HL-60 (cell line): ENCODE results near the gene FCHSD2.

Experiments
- DNase-seq, 2 experiments: peaks; one replicate each; pipeline ENCODE4 v3.0.0-alpha.2; 2010 to 2020; ENCODE audit warnings: low read depth in 1 of 2, low spot score in 1 of 2
- H3K27ac ChIP-seq: fragments of 250-450 bp; sonication (Bioruptor Pico); replicated peaks from 2 replicates; pipeline ENCODE4 v1.5.1; 2020; ENCODE audit warnings: mild to moderate bottlenecking, moderate library complexity
- H3K27me3 ChIP-seq: fragments of 250-450 bp; sonication (Bioruptor Pico); 2 replicates; pipeline ENCODE4 v1.5.1; 2021; ENCODE audit warnings: mild to moderate bottlenecking, moderate library complexity; ENCODE audit not compliant: insufficient read depth, poor library complexity, severe bottlenecking
- H3K4me3 ChIP-seq: replicated peaks from 2 replicates; pipeline ENCODE4 v1.5.1; 2011; ENCODE audit warnings: mild to moderate bottlenecking, control low read depth, low read length; ENCODE audit not compliant: insufficient read depth
- CTCF ChIP-seq: IDR thresholded peaks from one replicate; pipeline ENCODE4 v1.5.1; 2011; ENCODE audit warnings: low read length, control low read depth, inconsistent platforms; ENCODE audit not compliant: insufficient read depth
- GABPA ChIP-seq: IDR thresholded peaks from 2 replicates; pipeline ENCODE4 v1.6.1; 2012; ENCODE audit warnings: low read depth
- POLR2AphosphoS5 ChIP-seq: IDR thresholded peaks from 2 replicates; pipeline ENCODE4 v1.6.1; 2012; ENCODE audit warnings: low read depth
- REST ChIP-seq: IDR thresholded peaks from 2 replicates; pipeline ENCODE4 v1.6.1; 2012; ENCODE audit warnings: low read depth; ENCODE audit not compliant: insufficient replicate concordance
- SPI1 ChIP-seq: IDR thresholded peaks from 2 replicates; pipeline ENCODE4 v1.6.1; 2012; ENCODE audit warnings: low read depth, mild to moderate bottlenecking, borderline replicate concordance
- long read RNA-seq: library from polyadenylated mRNA; unstranded; transcript quantifications from one replicate; pipeline ENCODE4 v2.0.0, GENCODE V29; 2020

The FCHSD2 gene
- long read RNA-seq, transcript FCHSD2-204 (20 exons, 3,154 nt): major isoform, 28 of 66 reads
- long read RNA-seq, partial matches to known transcripts: 20 of 66 reads
- long read RNA-seq, other reads (novel, unspliced or antisense): 18 of 66 reads

DNA sequence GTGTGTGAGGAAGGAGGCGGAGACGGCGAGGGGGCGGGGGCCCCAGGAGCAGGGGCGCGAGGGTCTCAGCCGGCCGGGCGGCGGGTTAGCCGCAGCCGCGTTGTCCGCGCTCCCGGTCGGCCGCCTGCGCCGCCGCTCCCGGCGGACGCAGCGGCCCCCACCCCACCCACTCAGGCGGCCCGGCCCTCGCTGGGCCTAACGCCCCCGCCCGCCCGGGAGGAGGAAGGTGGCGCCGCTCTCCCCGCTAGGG is at the start of gene FCHSD2:
Gene FCHSD2 (minus strand): TSS at position 191 of the 250 bp plus-strand sequence. CDS start 441 bp downstream, outside the sequence.
- Histone ChIP-seq H3K4me3 (peak within 1 kb of the TSS; percentile 96), H3K27ac (peak within 1 kb of the TSS; percentile 98), H3K27me3 (no peaks in the 10 kb centered on the region)
- TF ChIP-seq CTCF: no peak
- no peak for TF ChIP-seq GABPA
- TF ChIP-seq POLR2AphosphoS5: no peak
- no peak for TF ChIP-seq SPI1
- TF ChIP-seq REST: no peak
- no peak for DNase-seq

DNA sequence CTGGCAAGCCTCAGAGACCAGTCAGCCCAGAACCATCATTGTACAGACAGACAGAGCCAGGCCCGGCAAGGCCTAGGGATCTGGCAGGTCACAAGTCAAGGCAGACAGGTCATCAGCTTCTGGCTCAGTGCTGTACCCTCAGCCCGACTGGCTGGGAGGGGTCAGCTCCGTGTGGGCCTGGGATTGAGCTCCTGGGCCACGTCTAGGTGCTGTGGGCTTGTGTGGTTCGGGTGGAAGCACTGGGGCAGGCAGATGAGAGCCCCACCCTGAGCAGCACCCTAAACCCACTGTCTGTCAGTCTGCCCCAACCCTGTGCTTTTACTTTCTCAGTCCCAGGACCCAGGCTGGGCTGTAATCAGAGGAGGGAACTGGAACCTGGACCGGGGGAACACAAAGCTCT is 49.0 kb upstream of the FCHSD2 start:
- TF ChIP-seq REST (no peak), CTCF (no peak), SPI1 (no peak), POLR2AphosphoS5 (no peak), GABPA (no peak)
- DNase-seq: no peak
- no peak overlapping the region for H3K4me3 ChIP-seq
- H3K27me3 ChIP-seq: no peaks in the 10 kb centered on the region
- H3K27ac ChIP-seq: peak overlapping the region; percentile 86

GRCh38 chr11:73190557-73190885 is 48.4 kb upstream of the FCHSD2 start:
- no peak for DNase-seq
- Histone ChIP-seq H3K4me3 (no peak overlapping the region), H3K27ac (peak overlapping the region; percentile 86)

More at GRCh38 chr11:73190557-73190885, 48.4 kb upstream of the FCHSD2 start:
- no peaks in the 10 kb centered on the region for H3K27me3 ChIP-seq
- TF ChIP-seq REST: no peak
- no peak for TF ChIP-seq CTCF
- TF ChIP-seq POLR2AphosphoS5: no peak
- TF ChIP-seq SPI1: no peak
- no peak for TF ChIP-seq GABPA
